Coronary artery (tissue), 2 donors: Measurements from ENCODE around the gene MYO16.

Experiments
- DNase-seq: peaks from one replicate; pipeline ENCODE4 v3.0.0-alpha.2; 2017; ENCODE audit warnings: low spot score
- H3K27ac ChIP-seq, 2 donors: fragments of 200-600 bp; sonication (generic); one replicate each; pipeline ENCODE4 v1.5.1; 2016 to 2019
- H3K4me3 ChIP-seq: fragments of 200-600 bp; sonication (generic); 2 replicates; pipeline ENCODE4 v1.5.1; 2016; ENCODE audit warnings: mild to moderate bottlenecking, moderate library complexity
- CTCF ChIP-seq: fragments of 200-600 bp; sonication (generic); IDR thresholded peaks from one replicate; pipeline ENCODE4 v1.5.1; 2019; ENCODE audit warnings: antibody characterized with exemption

Gene MYO16

GRCh38 chr13:109251956-109252355, 622.5 kb downstream of the MYO16 start:
- Histone ChIP-seq H3K27ac (no peak overlapping the region), H3K4me3 (no peak overlapping the region)
- DNase-seq: no peak
- TF ChIP-seq CTCF: no peak

GRCh38 chr13:109253316-109253715, 623.9 kb downstream of the MYO16 start:
- no peak for DNase-seq
- Histone ChIP-seq H3K27ac (no peak overlapping the region), H3K4me3 (no peak overlapping the region)
- TF ChIP-seq CTCF: no peak

- no peak for DNase-seq
- H3K27ac ChIP-seq: no peak overlapping the region
- H3K4me3 ChIP-seq: no peak overlapping the region
- TF ChIP-seq CTCF: no peak
Observed at GRCh38 chr13:109254274-109254673, 624.9 kb downstream of the MYO16 start.

- no peak for DNase-seq
- Histone ChIP-seq H3K4me3 (no peak overlapping the region), H3K27ac (no peak overlapping the region)
- TF ChIP-seq CTCF: no peak
Observed at GRCh38 chr13:109255141-109255856, 625.9 kb downstream of the MYO16 start.

- H3K4me3 ChIP-seq: peak overlapping the region; percentile 10
- TF ChIP-seq CTCF: no peak
- DNase-seq: no peak
Observed at GRCh38 chr13:109256866-109257760, 627.7 kb downstream of the MYO16 start.

More at GRCh38 chr13:109256866-109257760, 627.7 kb downstream of the MYO16 start:
- H3K27ac ChIP-seq: peak overlapping the region in 1 of 2 donors; percentile 73
